ENCODE measurements around the gene NLRP3. TPM values are rescaled to one million over a fixed set of nuclear protein-coding genes. Genes with fewer than 3 reads are reported as not detected.
A peak's percentile ranks its signal among the peaks of the same experiment; 100 is the strongest.

The NLRP3 gene
- total and polyA plus RNA-seq, 10 of the 15 experiments (the other 5 are each of a cell fraction or from before 2014, with no cell fraction given), result 1.8 to 10.4 (median 5.0) TPM

DNA sequence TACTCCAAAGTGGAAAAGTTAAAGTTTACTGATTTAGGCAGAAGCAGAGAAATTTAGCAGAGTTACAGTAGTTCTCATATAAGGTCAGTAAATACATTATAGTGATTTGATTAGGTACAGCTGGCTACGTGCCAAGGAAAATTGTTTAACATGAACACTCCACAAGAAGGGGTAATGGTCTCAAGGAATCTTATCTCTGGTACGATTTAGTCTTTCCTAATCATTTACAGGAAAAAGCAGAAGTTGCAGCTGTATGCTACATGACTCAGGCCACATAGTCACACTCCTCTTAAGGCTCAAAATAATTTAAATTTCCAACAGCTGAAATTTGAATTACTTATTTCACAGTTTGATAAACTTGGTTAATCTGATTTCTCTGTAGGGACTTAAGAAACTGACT lies 78.8 kb downstream of the NLRP3 start:
- Histone ChIP-seq H3K4me2 (ENCODE audit: control insufficient read depth, insufficient read depth) (no peak overlapping the region), H3K4me3 (no peak overlapping the region), H3K36me3 (ENCODE audit: control insufficient read depth in 2 of 2, insufficient read depth in 2 of 2, low read length in 1 of 2) (no peaks in the 10 kb centered on the region), H3K79me2 (ENCODE audit: control insufficient read depth, insufficient read depth, low read length) (no peaks in the 10 kb centered on the region), H3K4me1 (ENCODE audit: control insufficient read depth, insufficient read depth, low read length) (no peaks in the 10 kb centered on the region), H3K9ac (ENCODE audit: control insufficient read depth, insufficient read depth, low read length) (no peak overlapping the region), H2AFZ (ENCODE audit: control insufficient read depth, low read depth, low read length) (no peak overlapping the region), H3K27me3 (replicated peaks in 1 of 2; ENCODE audit: control insufficient read depth in 2 of 2, insufficient read depth in 2 of 2, low read length in 1 of 2) (peaks cover 0 to 1% of the 10 kb centered on the region in 2 experiments; a peak in 2 of 4 replicates), H3K9me3 (replicated peaks; ENCODE audit: control insufficient read depth, insufficient read depth, low read length) (no peaks in the 10 kb centered on the region), H3K27ac (ENCODE audit: control insufficient read depth, insufficient read depth) (no peak overlapping the region), H4K20me1 (ENCODE audit: control insufficient read depth, insufficient read depth) (no peaks in the 10 kb centered on the region)
- SMC1A ChIA-PET (ENCODE audit: uncharacterized antibody, unreplicated experiment), result interaction anchor here (0.8 to 4.1 kb wide), 4 partner anchors 7 to 349 kb away, joined by 3 to 15 read pairs (median 3); no protein-coding TSS in a partner anchor
- FAIRE-seq (no peak), DNase-seq (ENCODE audit: low read depth, low spot score) (no peak), ATAC-seq (peak; percentile 75)
- in situ Hi-C loops (cut with MboI), result no loop called here
- CTCF ChIA-PET, result interaction anchor here (0.5 to 1.5 kb wide), 3 partner anchors 8 to 122 kb away, joined by 3 to 4 read pairs (median 3); no protein-coding TSS in a partner anchor
- WGBS (ENCODE audit: insufficient coverage, insufficient replicate concordance, low lambda C conversion rate, missing lambda C conversion rate), result 0% methylated on average over 2 of the region's 2 CpGs
- no TSS peak for BruUV-seq (replicated peaks)
- TF ChIP-seq ZNF622 (IDR thresholded peaks at IDR 0.05), result no peak
- TF ChIP-seq SPI1 (IDR thresholded peaks at IDR 0.05; ENCODE audit: borderline replicate concordance, insufficient read depth, low read depth, low read length), result peak; percentile 15; the same call in 1 of the 2 replicates
- peak in 1 of 2 experiments; percentile 46; a peak in 1 of 4 replicates for TF ChIP-seq BHLHE40 (IDR thresholded peaks at IDR 0.05; ENCODE audit: borderline replicate concordance in 1 of 2, low read depth in 2 of 2, low read length in 1 of 2)
- peak; percentile 74 for TF ChIP-seq SMAD1 (IDR thresholded peaks at IDR 0.05; ENCODE audit: low read depth, partially characterized antibody)
- intact Hi-C loops (cut with micrococcal nuclease; ENCODE audit: unreplicated experiment), result no loop called here
- RAD21 ChIA-PET (ENCODE audit: unreplicated experiment), result interaction anchor here (0.9 to 1.8 kb wide), 2 partner anchors 8 to 105 kb away, joined by 3 to 7 read pairs; no protein-coding TSS in a partner anchor
- POLR2A ChIA-PET, result interaction anchor here (0.6 kb wide), 1 partner anchor 105 kb away, joined by 3 read pairs; no protein-coding TSS in a partner anchor

DNA sequence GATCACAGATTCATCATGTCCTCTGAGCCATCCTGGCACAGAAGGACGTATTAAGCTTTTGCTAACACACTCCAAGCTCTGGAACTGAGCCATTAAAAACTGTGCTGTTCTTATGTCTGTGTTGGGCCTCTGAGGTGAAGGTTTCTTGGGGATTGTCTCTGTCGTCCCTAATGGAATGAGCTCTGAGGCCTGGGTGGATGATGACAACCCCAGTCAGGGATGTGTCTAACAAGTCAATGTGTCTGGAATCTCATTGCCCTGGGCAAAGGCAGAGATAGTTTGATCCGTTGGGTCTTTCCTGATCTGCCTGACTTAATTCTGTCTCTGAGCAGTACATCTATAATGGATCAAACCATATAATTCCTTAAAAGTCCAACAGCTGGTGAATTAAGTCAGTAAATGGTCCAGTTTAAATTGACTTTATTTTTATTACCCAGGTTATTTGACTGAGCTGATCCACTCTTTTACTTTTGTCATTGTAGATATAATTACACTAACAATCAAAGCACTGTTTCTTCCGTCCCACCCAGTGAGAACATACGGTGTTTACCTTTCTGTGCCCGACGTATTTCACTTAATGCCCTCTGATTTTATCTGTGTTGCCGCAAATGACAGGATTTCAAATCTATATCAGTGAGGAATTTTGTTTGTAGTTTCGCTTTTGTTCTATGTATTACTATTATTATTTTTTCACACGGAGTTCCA lies 80.8 kb downstream of the NLRP3 start:
- H3K4me3 ChIP-seq, result no peak overlapping the region
- BruUV-seq (replicated peaks), result no TSS peak
- in situ Hi-C loops (cut with MboI) (no loop called here), intact Hi-C loops (cut with micrococcal nuclease; ENCODE audit: unreplicated experiment) (no loop called here)
- 58% methylated on average over 10 of the region's 10 CpGs for WGBS (ENCODE audit: insufficient coverage, insufficient replicate concordance, low lambda C conversion rate, missing lambda C conversion rate)
- no peak for TF ChIP-seq IKZF1 (conservative IDR thresholded peaks at IDR 0.05)
- no peak for TF ChIP-seq PAX8 (IDR thresholded peaks at IDR 0.05)
- H3K9ac ChIP-seq (ENCODE audit: control insufficient read depth, insufficient read depth, low read length), result no peak overlapping the region
- ATAC-seq, result no peak
- H3K79me2 ChIP-seq (ENCODE audit: control insufficient read depth, insufficient read depth, low read length), result no peaks in the 10 kb centered on the region
- CTCF ChIA-PET, result interaction anchor here (0.8 to 1.7 kb wide), 2 partner anchors 20 to 77 kb away, joined by 3 to 4 read pairs; no protein-coding TSS in a partner anchor
- SMC1A ChIA-PET (ENCODE audit: uncharacterized antibody, unreplicated experiment), result interaction anchor here (0.7 to 4.1 kb wide), 2 partner anchors 9 to 29 kb away, joined by 3 to 15 read pairs; no protein-coding TSS in a partner anchor
- H3K4me2 ChIP-seq (ENCODE audit: control insufficient read depth, insufficient read depth), result no peak overlapping the region
- no peaks in the 10 kb centered on the region for H3K36me3 ChIP-seq (ENCODE audit: control insufficient read depth in 2 of 2, insufficient read depth in 2 of 2, low read length in 1 of 2)
- RAD21 ChIA-PET (ENCODE audit: unreplicated experiment), result no interaction called here
- no peak for FAIRE-seq
- no peak overlapping the region for H3K27ac ChIP-seq (ENCODE audit: control insufficient read depth, insufficient read depth)
- no peaks in the 10 kb centered on the region for H3K4me1 ChIP-seq (ENCODE audit: control insufficient read depth, insufficient read depth, low read length)
- POLR2A ChIA-PET, result no interaction called here
- DNase-seq (ENCODE audit: low read depth, low spot score), result no peak
- no peaks in the 10 kb centered on the region for H3K9me3 ChIP-seq (replicated peaks; ENCODE audit: control insufficient read depth, insufficient read depth, low read length)
- H3K27me3 ChIP-seq (replicated peaks in 1 of 2; ENCODE audit: control insufficient read depth in 2 of 2, insufficient read depth in 2 of 2, low read length in 1 of 2), result peaks cover 0 to 1% of the 10 kb centered on the region in 2 experiments; a peak in 1 of 4 replicates
- H4K20me1 ChIP-seq (ENCODE audit: control insufficient read depth, insufficient read depth), result no peaks in the 10 kb centered on the region
- H2AFZ ChIP-seq (ENCODE audit: control insufficient read depth, low read depth, low read length), result no peak overlapping the region

Other genes with a start within 250 kb of the NLRP3 start
Only the 7 nearest of the 8 such genes appear.
- not detected in 2 replicates for gene VN1R5, start 160.1 kb upstream of the NLRP3 start, total RNA-seq (2014; rRNA removed)
- not detected in 2 replicates for gene VN1R5, start 160.1 kb upstream of the NLRP3 start, total RNA-seq (2014; rRNA removed; fragmentation: Illumina TruSeq; extraction: Trizol)
- not detected in 2 replicates for gene VN1R5, start 160.1 kb upstream of the NLRP3 start, total RNA-seq (2021)
- gene VN1R5, start 160.1 kb upstream of the NLRP3 start, polyA plus RNA-seq (2011; rRNA removed), result not detected in 2 replicates
- not detected in 2 replicates for gene VN1R5, start 160.1 kb upstream of the NLRP3 start, polyA plus RNA-seq (2014; fragmentation: Illumina TruSeq; extraction: Trizol)
- not detected for gene VN1R5, start 160.1 kb upstream of the NLRP3 start, polyA plus RNA-seq (2014; fragmentation: Nextera tagmentation; extraction: Ambion mirVana)
- gene VN1R5, start 160.1 kb upstream of the NLRP3 start, polyA plus RNA-seq (2014; rRNA removed), result not detected in 2 replicates
- gene VN1R5, start 160.1 kb upstream of the NLRP3 start, polyA plus RNA-seq (2016; fragmentation: Nextera tagmentation; extraction: Ambion mirVana), result not detected
- gene ZNF496, start 84.3 kb upstream of the NLRP3 start, total RNA-seq (2014; rRNA removed), result 16.6 and 21.0 TPM in 2 replicates
- gene ZNF496, start 84.3 kb upstream of the NLRP3 start, total RNA-seq (2014; rRNA removed; fragmentation: Illumina TruSeq; extraction: Trizol), result 11.6 and 12.1 TPM in 2 replicates
- 24.9 and 26.4 TPM in 2 replicates for gene ZNF496, start 84.3 kb upstream of the NLRP3 start, total RNA-seq (2021)
- 14.5 and 21.4 TPM in 2 replicates for gene ZNF496, start 84.3 kb upstream of the NLRP3 start, polyA plus RNA-seq (2011; rRNA removed)
- 11.5 and 12.7 TPM in 2 replicates for gene ZNF496, start 84.3 kb upstream of the NLRP3 start, polyA plus RNA-seq (2014; fragmentation: Illumina TruSeq; extraction: Trizol)
- gene ZNF496, start 84.3 kb upstream of the NLRP3 start, polyA plus RNA-seq (2014; fragmentation: Nextera tagmentation; extraction: Ambion mirVana), result 1 to 10 TPM; 1.6 to 3.0 TPM
- 21.4 and 21.9 TPM in 2 replicates for gene ZNF496, start 84.3 kb upstream of the NLRP3 start, polyA plus RNA-seq (2014; rRNA removed)
- gene ZNF496, start 84.3 kb upstream of the NLRP3 start, polyA plus RNA-seq (2016; fragmentation: Nextera tagmentation; extraction: Ambion mirVana), result 10 to 100 TPM; 12.3 TPM
- not detected in 2 replicates for gene OR2B11, start 41.9 kb downstream of the NLRP3 start, total RNA-seq (2014; rRNA removed)
- gene OR2B11, start 41.9 kb downstream of the NLRP3 start, total RNA-seq (2014; rRNA removed; fragmentation: Illumina TruSeq; extraction: Trizol), result not detected in 2 replicates
- not detected in 2 replicates for gene OR2B11, start 41.9 kb downstream of the NLRP3 start, total RNA-seq (2021)
- not detected in 2 replicates for gene OR2B11, start 41.9 kb downstream of the NLRP3 start, polyA plus RNA-seq (2011; rRNA removed)
- gene OR2B11, start 41.9 kb downstream of the NLRP3 start, polyA plus RNA-seq (2014; fragmentation: Illumina TruSeq; extraction: Trizol), result not detected in 2 replicates
- under 1 TPM; 0.02 to 0.08 TPM for gene OR2B11, start 41.9 kb downstream of the NLRP3 start, polyA plus RNA-seq (2014; fragmentation: Nextera tagmentation; extraction: Ambion mirVana)
- gene OR2B11, start 41.9 kb downstream of the NLRP3 start, polyA plus RNA-seq (2014; rRNA removed), result 0.01 TPM in 1 of 2 replicates, not detected in the other
- gene OR2B11, start 41.9 kb downstream of the NLRP3 start, polyA plus RNA-seq (2016; fragmentation: Nextera tagmentation; extraction: Ambion mirVana), result not detected
- not detected in 2 replicates for gene OR2C3, start 120.3 kb downstream of the NLRP3 start, total RNA-seq (2014; rRNA removed)
- not detected in 2 replicates for gene OR2C3, start 120.3 kb downstream of the NLRP3 start, total RNA-seq (2014; rRNA removed; fragmentation: Illumina TruSeq; extraction: Trizol)
- not detected in 2 replicates for gene OR2C3, start 120.3 kb downstream of the NLRP3 start, total RNA-seq (2021)
- gene OR2C3, start 120.3 kb downstream of the NLRP3 start, polyA plus RNA-seq (2011; rRNA removed), result not detected in 2 replicates
- gene OR2C3, start 120.3 kb downstream of the NLRP3 start, polyA plus RNA-seq (2014; fragmentation: Illumina TruSeq; extraction: Trizol), result not detected in 2 replicates
- gene OR2C3, start 120.3 kb downstream of the NLRP3 start, polyA plus RNA-seq (2014; fragmentation: Nextera tagmentation; extraction: Ambion mirVana), result not detected
- gene OR2C3, start 120.3 kb downstream of the NLRP3 start, polyA plus RNA-seq (2014; rRNA removed), result not detected in 2 replicates
- gene OR2C3, start 120.3 kb downstream of the NLRP3 start, polyA plus RNA-seq (2016; fragmentation: Nextera tagmentation; extraction: Ambion mirVana), result not detected
- gene GCSAML, start 133.0 kb downstream of the NLRP3 start, total RNA-seq (2014; rRNA removed), result not detected in 2 replicates
- not detected in 2 replicates for gene GCSAML, start 133.0 kb downstream of the NLRP3 start, total RNA-seq (2014; rRNA removed; fragmentation: Illumina TruSeq; extraction: Trizol)
- not detected in 2 replicates for gene GCSAML, start 133.0 kb downstream of the NLRP3 start, total RNA-seq (2021)
- gene GCSAML, start 133.0 kb downstream of the NLRP3 start, polyA plus RNA-seq (2011; rRNA removed), result 0.03 and 0.10 TPM in 2 replicates
- not detected in 2 replicates for gene GCSAML, start 133.0 kb downstream of the NLRP3 start, polyA plus RNA-seq (2014; fragmentation: Illumina TruSeq; extraction: Trizol)
- gene GCSAML, start 133.0 kb downstream of the NLRP3 start, polyA plus RNA-seq (2014; fragmentation: Nextera tagmentation; extraction: Ambion mirVana), result not detected
- not detected in 2 replicates for gene GCSAML, start 133.0 kb downstream of the NLRP3 start, polyA plus RNA-seq (2014; rRNA removed)
- gene GCSAML, start 133.0 kb downstream of the NLRP3 start, polyA plus RNA-seq (2016; fragmentation: Nextera tagmentation; extraction: Ambion mirVana), result not detected
- not detected in 2 replicates for gene OR2G2, start 172.2 kb downstream of the NLRP3 start, total RNA-seq (2014; rRNA removed)
- not detected in 2 replicates for gene OR2G2, start 172.2 kb downstream of the NLRP3 start, total RNA-seq (2014; rRNA removed; fragmentation: Illumina TruSeq; extraction: Trizol)
- gene OR2G2, start 172.2 kb downstream of the NLRP3 start, total RNA-seq (2021), result not detected in 2 replicates
- not detected in 2 replicates for gene OR2G2, start 172.2 kb downstream of the NLRP3 start, polyA plus RNA-seq (2011; rRNA removed)
- not detected in 2 replicates for gene OR2G2, start 172.2 kb downstream of the NLRP3 start, polyA plus RNA-seq (2014; fragmentation: Illumina TruSeq; extraction: Trizol)
- not detected for gene OR2G2, start 172.2 kb downstream of the NLRP3 start, polyA plus RNA-seq (2014; fragmentation: Nextera tagmentation; extraction: Ambion mirVana)
- gene OR2G2, start 172.2 kb downstream of the NLRP3 start, polyA plus RNA-seq (2014; rRNA removed), result not detected in 2 replicates
- gene OR2G2, start 172.2 kb downstream of the NLRP3 start, polyA plus RNA-seq (2016; fragmentation: Nextera tagmentation; extraction: Ambion mirVana), result not detected
- not detected in 2 replicates for gene OR2G3, start 189.4 kb downstream of the NLRP3 start, total RNA-seq (2014; rRNA removed)
- not detected in 2 replicates for gene OR2G3, start 189.4 kb downstream of the NLRP3 start, total RNA-seq (2014; rRNA removed; fragmentation: Illumina TruSeq; extraction: Trizol)
- gene OR2G3, start 189.4 kb downstream of the NLRP3 start, total RNA-seq (2021), result not detected in 2 replicates
- gene OR2G3, start 189.4 kb downstream of the NLRP3 start, polyA plus RNA-seq (2011; rRNA removed), result not detected in 2 replicates
- not detected in 2 replicates for gene OR2G3, start 189.4 kb downstream of the NLRP3 start, polyA plus RNA-seq (2014; fragmentation: Illumina TruSeq; extraction: Trizol)
- not detected for gene OR2G3, start 189.4 kb downstream of the NLRP3 start, polyA plus RNA-seq (2014; fragmentation: Nextera tagmentation; extraction: Ambion mirVana)
- not detected in 2 replicates for gene OR2G3, start 189.4 kb downstream of the NLRP3 start, polyA plus RNA-seq (2014; rRNA removed)
- not detected for gene OR2G3, start 189.4 kb downstream of the NLRP3 start, polyA plus RNA-seq (2016; fragmentation: Nextera tagmentation; extraction: Ambion mirVana)